Measurements from ENCODE around the gene DDR2.

GRCh38 chr1:162716552-162716951 lies 84.3 kb downstream of the DDR2 start:
- TF ChIP-seq CTCF (IDR thresholded peaks at IDR 0.05; ENCODE audit: poor library complexity, severe bottlenecking) (no peak), EZH2 (IDR thresholded peaks at IDR 0.05; ENCODE audit: borderline replicate concordance, insufficient read depth, low read length, poor library complexity, severe bottlenecking) (no peak), EP300 (conservative IDR thresholded peaks at IDR 0.05; ENCODE audit: poor library complexity, severe bottlenecking) (no peak), REST (IDR thresholded peaks at IDR 0.05; ENCODE audit: borderline replicate concordance) (no peak), TAF1 (IDR thresholded peaks at IDR 0.05; ENCODE audit: low read depth) (no peak), POLR2AphosphoS5 (IDR thresholded peaks at IDR 0.05) (no peak), SMC3 (conservative IDR thresholded peaks at IDR 0.05; ENCODE audit: poor library complexity) (no peak), RAD21 (conservative IDR thresholded peaks at IDR 0.05) (no peak)
